Left hindlimb (tissue), 1 donor: Measurements from ENCODE around the gene ATP13A3.
"Not testable (repeated sequence)": the region's sequence is repeated elsewhere in the genome, so short reads cannot be mapped to it uniquely, and the experiment has no call there.

Source experiments
- DNase-seq: peaks from one replicate; pipeline ENCODE4 v3.0.0-alpha.2; 2018

ATP13A3 gene

GRCh38 chr3:194497799-194498575 is 11.2 kb upstream of the ATP13A3 start:
- DNase-seq = no peak

- no peak for DNase-seq
Observed at GRCh38 chr3:194496217-194496919, 9.6 kb upstream of the ATP13A3 start.

GRCh38 chr3:194494951-194495374 is 8.2 kb upstream of the ATP13A3 start:
- DNase-seq = no peak

- DNase-seq = not testable (repeated sequence)
Observed at GRCh38 chr3:194493995-194494927, 7.5 kb upstream of the ATP13A3 start.

GRCh38 chr3:194492001-194492400 is 5.2 kb upstream of the ATP13A3 start:
- no peak for DNase-seq

- DNase-seq = no peak
Observed at GRCh38 chr3:194489736-194490612, 3.2 kb upstream of the ATP13A3 start.

- DNase-seq = no peak
Observed at GRCh38 chr3:194488055-194488742, 1.4 kb upstream of the ATP13A3 start.

- DNase-seq = peak; percentile 50
Observed at GRCh38 chr3:194487289-194488054, 670 bp upstream of the ATP13A3 start.

GRCh38 chr3:194485881-194486539 is 792 bp downstream of the ATP13A3 start:
- DNase-seq = peak; percentile 68

GRCh38 chr3:194485468-194485880 is 1.3 kb downstream of the ATP13A3 start:
- DNase-seq = no peak

- DNase-seq = no peak
Observed at GRCh38 chr3:194484614-194485013, 2.2 kb downstream of the ATP13A3 start.

- DNase-seq = no peak
Observed at GRCh38 chr3:194483850-194484249, 3.0 kb downstream of the ATP13A3 start.

GRCh38 chr3:194482830-194483229 is 4.0 kb downstream of the ATP13A3 start:
- DNase-seq = not testable (repeated sequence)

- DNase-seq = no peak
Observed at GRCh38 chr3:194482196-194482593, 4.6 kb downstream of the ATP13A3 start.

GRCh38 chr3:194481525-194482195 is 5.1 kb downstream of the ATP13A3 start:
- DNase-seq = no peak

GRCh38 chr3:194481103-194481502 is 5.7 kb downstream of the ATP13A3 start:
- no peak for DNase-seq

GRCh38 chr3:194476784-194477183 is 10.0 kb downstream of the ATP13A3 start:
- no peak for DNase-seq

GRCh38 chr3:194475978-194476377 is 10.8 kb downstream of the ATP13A3 start:
- no peak for DNase-seq

- DNase-seq = no peak
Observed at GRCh38 chr3:194475138-194475932, 11.5 kb downstream of the ATP13A3 start.
